Astrocyte of the spinal cord (primary cell): Measurements from ENCODE around the gene CTDSPL2.

Experiments used
- DNase-seq: peaks from one replicate; pipeline ENCODE4 v3.0.0; 2011; ENCODE audit warnings: low read depth, low spot score
- H3K4me3 ChIP-seq: 2 replicates; pipeline ENCODE4 v1.5.1; 2011; ENCODE audit warnings: low read depth, mild to moderate bottlenecking, low read length, moderate library complexity
- in situ Hi-C: cut with HindIII; loops from 2 replicates; pipeline ENCODE4 v1.10.0; 2017; ENCODE audit warnings: low sequenced_read_pairs
- TF ChIP-seq, protein P1 (sequence below): IDR thresholded peaks from 2 replicates; pipeline ENCODE4 v1.5.1; 2012; ENCODE audit warnings: low read depth, mild to moderate bottlenecking, low read length, inconsistent platforms

The CTDSPL2 gene

DNA sequence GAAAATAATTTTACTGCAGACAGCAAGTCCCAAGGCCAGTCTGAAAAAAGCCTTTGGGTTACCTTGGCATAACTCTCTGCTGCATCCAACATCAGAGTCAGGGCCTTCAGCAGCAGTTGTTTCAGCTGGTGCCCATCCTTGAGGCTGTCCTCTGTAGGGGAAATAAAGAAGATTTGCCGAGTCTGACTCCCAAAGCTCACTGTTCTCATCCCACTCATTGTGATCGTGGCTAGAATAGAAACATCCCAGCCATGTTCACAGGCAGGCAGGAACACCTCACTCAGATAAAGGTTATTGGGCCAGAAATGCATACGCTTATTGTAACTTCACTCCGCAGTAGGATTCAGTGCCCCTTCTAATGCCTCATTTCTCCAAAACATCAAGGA is 138.7 kb downstream of the CTDSPL2 start:
- TF ChIP-seq, protein P1, sequence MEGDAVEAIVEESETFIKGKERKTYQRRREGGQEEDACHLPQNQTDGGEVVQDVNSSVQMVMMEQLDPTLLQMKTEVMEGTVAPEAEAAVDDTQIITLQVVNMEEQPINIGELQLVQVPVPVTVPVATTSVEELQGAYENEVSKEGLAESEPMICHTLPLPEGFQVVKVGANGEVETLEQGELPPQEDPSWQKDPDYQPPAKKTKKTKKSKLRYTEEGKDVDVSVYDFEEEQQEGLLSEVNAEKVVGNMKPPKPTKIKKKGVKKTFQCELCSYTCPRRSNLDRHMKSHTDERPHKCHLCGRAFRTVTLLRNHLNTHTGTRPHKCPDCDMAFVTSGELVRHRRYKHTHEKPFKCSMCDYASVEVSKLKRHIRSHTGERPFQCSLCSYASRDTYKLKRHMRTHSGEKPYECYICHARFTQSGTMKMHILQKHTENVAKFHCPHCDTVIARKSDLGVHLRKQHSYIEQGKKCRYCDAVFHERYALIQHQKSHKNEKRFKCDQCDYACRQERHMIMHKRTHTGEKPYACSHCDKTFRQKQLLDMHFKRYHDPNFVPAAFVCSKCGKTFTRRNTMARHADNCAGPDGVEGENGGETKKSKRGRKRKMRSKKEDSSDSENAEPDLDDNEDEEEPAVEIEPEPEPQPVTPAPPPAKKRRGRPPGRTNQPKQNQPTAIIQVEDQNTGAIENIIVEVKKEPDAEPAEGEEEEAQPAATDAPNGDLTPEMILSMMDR = no peak
- in situ Hi-C loops = no loop called here
- H3K4me3 ChIP-seq = no peak overlapping the region
- DNase-seq = no peak

- DNase-seq = no peak
- no peak overlapping the region for H3K4me3 ChIP-seq
- TF ChIP-seq, protein P1 = no peak
- in situ Hi-C loops = no loop called here
These were observed 140.9 kb downstream of the CTDSPL2 start for GRCh38 chr15:44568338-44568737.

DNA sequence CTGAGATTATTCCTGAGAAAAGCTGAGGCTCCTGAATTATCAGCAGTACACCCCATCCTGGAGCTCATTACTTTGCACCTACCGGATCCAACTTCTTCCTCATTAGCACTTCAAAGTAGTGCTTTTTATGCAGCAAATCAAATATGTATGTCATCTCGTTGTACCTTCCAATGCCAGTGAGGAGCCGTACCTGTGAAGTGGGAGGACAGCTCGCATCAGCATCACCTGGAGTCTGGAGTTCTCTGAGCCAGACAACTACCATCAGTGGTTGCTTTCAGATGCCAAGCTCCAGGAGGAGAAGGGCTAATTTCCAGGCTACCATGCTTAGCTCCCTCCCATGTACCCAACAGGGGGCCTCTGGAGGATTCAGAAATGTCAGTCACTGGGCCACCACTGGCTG is 141.9 kb downstream of the CTDSPL2 start:
- H3K4me3 ChIP-seq = no peak overlapping the region
- DNase-seq = no peak
- in situ Hi-C loops = no loop called here
- TF ChIP-seq, protein P1 = no peak

DNA sequence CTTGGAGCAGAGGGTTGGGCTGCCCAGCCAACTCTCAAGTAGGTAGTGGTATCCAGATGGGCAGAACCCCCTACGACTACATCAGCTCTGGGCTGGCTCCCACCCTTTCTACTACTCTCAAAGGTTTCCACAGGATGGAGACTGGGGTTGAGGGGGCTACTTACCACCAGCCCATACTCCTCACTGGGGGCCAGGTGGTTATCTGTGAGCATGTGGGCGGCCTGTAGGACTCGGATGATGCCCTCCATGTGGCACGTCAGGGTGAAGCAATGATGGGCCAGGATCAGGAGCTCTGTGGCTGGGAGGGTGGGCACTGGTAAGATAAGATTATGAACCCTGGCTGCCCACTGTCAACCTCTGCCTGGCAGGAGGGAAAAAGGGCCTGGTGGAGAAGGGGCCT is 142.9 kb downstream of the CTDSPL2 start:
- no peak for DNase-seq
- no peak overlapping the region for H3K4me3 ChIP-seq
- in situ Hi-C loops = no loop called here
- TF ChIP-seq, protein P1 = no peak

DNA sequence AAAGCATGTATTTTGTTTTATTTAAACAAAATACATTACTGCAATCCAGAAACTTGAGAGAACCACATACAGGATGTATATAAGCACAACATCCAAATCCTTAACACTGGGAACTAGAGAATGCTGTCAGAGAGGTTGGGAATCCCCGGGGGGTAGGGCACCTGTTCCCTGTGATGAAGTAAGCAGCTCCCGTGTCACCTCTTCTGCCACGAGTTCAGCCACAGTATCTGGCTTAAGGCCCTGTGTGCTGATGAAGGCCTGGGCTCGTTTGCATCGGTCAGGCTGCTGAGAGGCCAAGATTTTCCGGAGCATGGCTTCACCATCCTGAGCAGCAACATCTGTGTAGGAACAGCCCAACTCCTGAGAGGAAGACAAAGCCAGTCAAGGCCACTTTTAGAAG is 146.0 kb downstream of the CTDSPL2 start:
- no peak overlapping the region for H3K4me3 ChIP-seq
- TF ChIP-seq, protein P1 = no peak
- in situ Hi-C loops = no loop called here
- DNase-seq = no peak

DNA sequence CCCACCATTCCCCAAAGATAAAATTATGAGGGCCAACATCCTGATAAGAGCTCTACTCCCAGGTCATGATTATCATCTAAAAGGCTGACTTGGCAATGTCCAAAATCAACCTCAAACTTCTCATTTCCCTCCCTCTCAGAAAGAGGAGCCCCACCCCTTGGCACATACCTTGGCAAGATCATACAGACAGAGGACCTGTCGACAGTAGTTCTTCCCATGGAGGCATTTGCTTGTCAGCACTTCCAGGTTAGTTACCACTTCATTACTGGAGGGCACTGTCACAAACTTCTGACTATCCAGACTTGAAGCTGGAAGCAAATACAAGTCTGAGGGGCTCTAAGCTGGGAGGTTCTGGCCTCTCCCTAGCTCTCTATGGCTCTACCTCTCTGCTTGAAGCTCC is 147.3 kb downstream of the CTDSPL2 start:
- DNase-seq = no peak
- H3K4me3 ChIP-seq = no peak overlapping the region
- TF ChIP-seq, protein P1 = no peak
- in situ Hi-C loops = no loop called here
